NAMALWA (cell line): ENCODE data around the gene SLC5A11.
"Not testable (repeated sequence)": the region's sequence is repeated elsewhere in the genome, so short reads cannot be mapped to it uniquely, and the experiment has no call there.

ENCODE experiments used
- DNase-seq: peaks from one replicate; pipeline ENCODE4 v3.0.0-alpha.2; 2015; ENCODE audit warnings: low spot score

SLC5A11 gene

GRCh38 chr16:24836836-24837235 lies 8.9 kb upstream of the SLC5A11 start:
- DNase-seq = no peak

- DNase-seq = no peak
These were observed 7.8 kb upstream of the SLC5A11 start for GRCh38 chr16:24837969-24838368.

- no peak for DNase-seq
These were observed 7.1 kb upstream of the SLC5A11 start for GRCh38 chr16:24838554-24839266.

- DNase-seq = no peak
These were observed 6.3 kb upstream of the SLC5A11 start for GRCh38 chr16:24839347-24839972.

- DNase-seq = no peak
These were observed 4.5 kb upstream of the SLC5A11 start for GRCh38 chr16:24841291-24841690.

GRCh38 chr16:24844101-24845030 lies 1.4 kb upstream of the SLC5A11 start:
- no peak for DNase-seq

- DNase-seq = not testable (repeated sequence)
These were observed 765 bp upstream of the SLC5A11 start for GRCh38 chr16:24845031-24845365.

GRCh38 chr16:24846548-24847357 lies 990 bp downstream of the SLC5A11 start:
- DNase-seq = no peak

- no peak for DNase-seq
These were observed 1.5 kb downstream of the SLC5A11 start for GRCh38 chr16:24847358-24847664.

GRCh38 chr16:24848065-24848464 lies 2.3 kb downstream of the SLC5A11 start:
- no peak for DNase-seq

- DNase-seq = no peak
These were observed 3.9 kb downstream of the SLC5A11 start for GRCh38 chr16:24849641-24850040.

- DNase-seq = no peak
These were observed 4.7 kb downstream of the SLC5A11 start for GRCh38 chr16:24850289-24850938.

GRCh38 chr16:24851700-24852099 lies 5.9 kb downstream of the SLC5A11 start:
- DNase-seq = no peak

- DNase-seq = no peak
These were observed 6.5 kb downstream of the SLC5A11 start for GRCh38 chr16:24852281-24852721.

GRCh38 chr16:24853169-24853824 lies 7.5 kb downstream of the SLC5A11 start:
- DNase-seq = no peak

- DNase-seq = no peak
These were observed 8.1 kb downstream of the SLC5A11 start for GRCh38 chr16:24853830-24854229.

GRCh38 chr16:24854607-24855171 lies 8.9 kb downstream of the SLC5A11 start:
- no peak for DNase-seq

GRCh38 chr16:24855678-24856077 lies 9.9 kb downstream of the SLC5A11 start:
- no peak for DNase-seq

- DNase-seq = not testable (repeated sequence)
These were observed 11.1 kb downstream of the SLC5A11 start for GRCh38 chr16:24856871-24857270.

- peak; percentile 49 for DNase-seq
These were observed 12.7 kb downstream of the SLC5A11 start for GRCh38 chr16:24858219-24859041.
